Astrocyte (in vitro differentiated cells and primary cell): Measurements from ENCODE around the gene TMEM217. TPM values are rescaled to one million over a fixed set of nuclear protein-coding genes. Genes with fewer than 3 reads are reported as not detected.
"Not testable (repeated sequence)": the region's sequence is repeated elsewhere in the genome, so short reads cannot be mapped to it uniquely, and the experiment has no call there.

ENCODE experiments used
- DNase-seq: peaks from one replicate; pipeline ENCODE4 v3.0.0-alpha.2; 2010; ENCODE audit warnings: low read depth
- FAIRE-seq: peaks from 2 replicates; lab custom pipeline; 2011; peaks lifted over from hg19 to GRCh38; lab: Jason Lieb, UNC
- H2AFZ ChIP-seq: 2 replicates; pipeline ENCODE4 v1.6.0; 2012; ENCODE audit warnings: low read depth, low read length, inconsistent platforms
- H3K27ac ChIP-seq: 2 replicates; pipeline ENCODE4 v1.5.1; 2011; ENCODE audit warnings: low read depth, low read length, inconsistent platforms
- H3K27me3 ChIP-seq: 2 replicates; pipeline ENCODE4 v1.6.0; 2011; ENCODE audit warnings: low read length, inconsistent platforms; ENCODE audit not compliant: insufficient read depth
- H3K36me3 ChIP-seq: 2 replicates; pipeline ENCODE4 v1.5.1; 2011; ENCODE audit warnings: low read length, inconsistent platforms; ENCODE audit not compliant: insufficient read depth
- H3K4me1 ChIP-seq: 2 replicates; pipeline ENCODE4 v1.5.1; 2011; ENCODE audit warnings: low read length, inconsistent platforms; ENCODE audit not compliant: insufficient read depth
- H3K4me2 ChIP-seq: 2 replicates; pipeline ENCODE4 v1.6.0; 2012; ENCODE audit warnings: low read length, inconsistent platforms
- H3K4me3 ChIP-seq: 2 replicates; pipeline ENCODE4 v1.5.1; 2011; ENCODE audit warnings: low read depth, mild to moderate bottlenecking, low read length, inconsistent platforms; ENCODE audit not compliant: insufficient read depth
- H3K79me2 ChIP-seq: 2 replicates; pipeline ENCODE4 v1.6.0; 2012; ENCODE audit warnings: mild to moderate bottlenecking, low read length, inconsistent platforms; ENCODE audit not compliant: insufficient read depth
- H3K9ac ChIP-seq: 2 replicates; pipeline ENCODE4 v1.6.0; 2012; ENCODE audit warnings: mild to moderate bottlenecking, low read length, inconsistent platforms
- H3K9me3 ChIP-seq: 2 replicates; pipeline ENCODE4 v1.5.1; 2012; ENCODE audit warnings: low read depth, mild to moderate bottlenecking, low read length, inconsistent platforms; ENCODE audit not compliant: insufficient read depth
- H4K20me1 ChIP-seq: 2 replicates; pipeline ENCODE4 v1.6.0; 2012; ENCODE audit warnings: low read length, inconsistent platforms; ENCODE audit not compliant: insufficient read depth
- H3K27ac Mint-ChIP-seq: one replicate; pipeline ENCODE4 v1.8.0; 2021; ENCODE audit warnings: mild to moderate bottlenecking, mixed read lengths; ENCODE audit not compliant: unreplicated experiment
- H3K27me3 Mint-ChIP-seq: one replicate; pipeline ENCODE4 v1.8.0; 2021; ENCODE audit warnings: low read depth, mixed read lengths; ENCODE audit not compliant: unreplicated experiment
- H3K36me3 Mint-ChIP-seq: one replicate; pipeline ENCODE4 v1.8.0; 2021; ENCODE audit warnings: low read depth, mixed read lengths; ENCODE audit not compliant: unreplicated experiment
- H3K4me1 Mint-ChIP-seq: one replicate; pipeline ENCODE4 v1.8.0; 2021; ENCODE audit warnings: low read depth, mixed read lengths; ENCODE audit not compliant: unreplicated experiment
- H3K4me3 Mint-ChIP-seq: one replicate; pipeline ENCODE4 v1.8.0; 2021; ENCODE audit warnings: mild to moderate bottlenecking, moderate library complexity, mixed read lengths; ENCODE audit not compliant: unreplicated experiment
- H3K9me3 Mint-ChIP-seq: one replicate; pipeline ENCODE4 v1.8.0; 2021; ENCODE audit warnings: mild to moderate bottlenecking, mixed read lengths; ENCODE audit not compliant: unreplicated experiment
- CTCF ChIP-seq: IDR thresholded peaks from 2 replicates; pipeline ENCODE4 v1.5.1; 2011; ENCODE audit warnings: low read depth, mild to moderate bottlenecking, inconsistent platforms, low read length, moderate library complexity; ENCODE audit not compliant: insufficient read depth
- EZH2 ChIP-seq: IDR thresholded peaks from 2 replicates; pipeline ENCODE4 v1.6.1; 2012; ENCODE audit warnings: mild to moderate bottlenecking, low read length, inconsistent platforms; ENCODE audit not compliant: insufficient read depth
- total RNA-seq: library from RNA; stranded (reverse); gene quantifications from 2 replicates; pipeline ENCODE4 v1.2.1, GENCODE V29; 2021

TMEM217 gene
- total RNA-seq, 1 donor from 2014 or later, result 7.3 TPM

- H3K36me3 Mint-ChIP-seq, result peaks cover 21% of the 10 kb centered on the region
- no peak overlapping the region for H3K9ac ChIP-seq
- H2AFZ ChIP-seq, result no peak overlapping the region
- no peaks in the 10 kb centered on the region for H3K9me3 Mint-ChIP-seq
- no peak overlapping the region for H3K27ac ChIP-seq
- H4K20me1 ChIP-seq, result no peaks in the 10 kb centered on the region
- no peaks in the 10 kb centered on the region for H3K79me2 ChIP-seq
- no peaks in the 10 kb centered on the region for H3K27me3 Mint-ChIP-seq
- H3K27ac Mint-ChIP-seq, result no peak overlapping the region
- H3K4me3 Mint-ChIP-seq, result no peak overlapping the region
- peaks cover 19% of the 10 kb centered on the region for H3K36me3 ChIP-seq
- H3K4me3 ChIP-seq, result no peak overlapping the region
- H3K9me3 ChIP-seq, result peaks cover 3% of the 10 kb centered on the region
- DNase-seq (no peak), FAIRE-seq (no peak)
- no peaks in the 10 kb centered on the region for H3K4me1 Mint-ChIP-seq
- H3K4me1 ChIP-seq, result no peaks in the 10 kb centered on the region
- no peaks in the 10 kb centered on the region for H3K27me3 ChIP-seq
- no peak overlapping the region for H3K4me2 ChIP-seq
- TF ChIP-seq EZH2 (no peak), CTCF (no peak)
These were observed 41.0 kb upstream of the TMEM217 start for GRCh38 chr6:37298958-37299357.

- H3K4me1 ChIP-seq, H4K20me1 ChIP-seq, FAIRE-seq, H3K4me3 Mint-ChIP-seq, H3K4me1 Mint-ChIP-seq, H3K9me3 ChIP-seq, H2AFZ ChIP-seq, H3K27me3 ChIP-seq, H3K79me2 ChIP-seq, H3K4me3 ChIP-seq, H3K9me3 Mint-ChIP-seq, H3K4me2 ChIP-seq, H3K9ac ChIP-seq, H3K27me3 Mint-ChIP-seq, DNase-seq, H3K27ac Mint-ChIP-seq, H3K27ac ChIP-seq: not testable (repeated sequence)
- peaks cover 27% of the 10 kb centered on the region for H3K36me3 Mint-ChIP-seq
- H3K36me3 ChIP-seq, result peaks cover 18% of the 10 kb centered on the region
These were observed 39.7 kb upstream of the TMEM217 start for GRCh38 chr6:37297637-37298036.

- Histone ChIP-seq H3K27me3 (no peaks in the 10 kb centered on the region), H3K4me1 (no peaks in the 10 kb centered on the region), H3K36me3 (peaks cover 34% of the 10 kb centered on the region), H2AFZ (no peak overlapping the region), H3K9me3 (peaks cover 3% of the 10 kb centered on the region), H3K4me3 (no peak overlapping the region), H3K4me2 (no peak overlapping the region), H3K27ac (no peak overlapping the region), H4K20me1 (peaks cover 10% of the 10 kb centered on the region), H3K9ac (no peak overlapping the region), H3K79me2 (no peaks in the 10 kb centered on the region)
- Mint-ChIP-seq H3K27ac (no peak overlapping the region), H3K4me3 (no peak overlapping the region), H3K36me3 (peaks cover 40% of the 10 kb centered on the region), H3K27me3 (no peaks in the 10 kb centered on the region), H3K4me1 (no peaks in the 10 kb centered on the region), H3K9me3 (peaks cover 2% of the 10 kb centered on the region)
- DNase-seq (no peak), FAIRE-seq (no peak)
- no peak for TF ChIP-seq CTCF
- no peak for TF ChIP-seq EZH2
These were observed 35.5 kb upstream of the TMEM217 start for GRCh38 chr6:37293426-37293825.
